SK-N-SH treated with all-trans-retinoic acid at 6 μM for 48 hours (cell line): ENCODE measurements around the gene CHSY3.

ENCODE experiments used
- ATAC-seq: fragments of 200-7000 bp; cut with Tn5 transposase; 3 replicates; pipeline ENCODE4 v1.9.1; 2020; ENCODE audit warnings: mild to moderate bottlenecking, moderate library complexity
- ARNTL ChIP-seq: fragments of 450-650 bp; formaldehyde crosslinking; IDR thresholded peaks from 2 replicates; pipeline ENCODE4 v1.5.0; 2020; ENCODE audit warnings: low read depth, mild to moderate bottlenecking, moderate library complexity, borderline replicate concordance
- BACH2 ChIP-seq: fragments of 250-450 bp; sonication (Bioruptor Pico); IDR thresholded peaks from 2 replicates; pipeline ENCODE4 v1.9.0; 2021; ENCODE audit warnings: mild to moderate bottlenecking, borderline replicate concordance
- CREB5 ChIP-seq: fragments of 250-450 bp; sonication (Bioruptor Pico); IDR thresholded peaks from 2 replicates; pipeline ENCODE4 v1.5.1; 2020; ENCODE audit warnings: low read depth, mild to moderate bottlenecking, moderate library complexity
- CSDC2 ChIP-seq: fragments of 250-450 bp; sonication (Bioruptor Pico); IDR thresholded peaks from 2 replicates; pipeline ENCODE4 v1.5.0; 2020; ENCODE audit warnings: mild to moderate bottlenecking, moderate library complexity
- CSRNP3 ChIP-seq: fragments of 250-450 bp; sonication (Bioruptor Pico); IDR thresholded peaks from 2 replicates; pipeline ENCODE4 v1.5.1; 2021; ENCODE audit warnings: mild to moderate bottlenecking, moderate library complexity
- GLIS3 ChIP-seq: fragments of 250-450 bp; sonication (Bioruptor Pico); IDR thresholded peaks from 2 replicates; pipeline ENCODE4 v1.5.0; 2020; ENCODE audit warnings: mild to moderate bottlenecking, moderate library complexity
- ISL1 ChIP-seq: fragments of 250-450 bp; sonication (Bioruptor Pico); IDR thresholded peaks from 2 replicates; pipeline ENCODE4 v2.1.2; 2022; ENCODE audit warnings: mild to moderate bottlenecking, moderate library complexity
- OSR1 ChIP-seq: fragments of 250-450 bp; sonication (Bioruptor Pico); IDR thresholded peaks from 2 replicates; pipeline ENCODE4 v1.8.0; 2022; ENCODE audit warnings: moderate library complexity, mild to moderate bottlenecking, inconsistent platforms
- PATZ1 ChIP-seq: fragments of 250-450 bp; sonication (Bioruptor Pico); IDR thresholded peaks from 2 replicates; pipeline ENCODE4 v1.8.0; 2020; ENCODE audit warnings: mild to moderate bottlenecking, moderate library complexity, borderline replicate concordance
- POU6F1 ChIP-seq: fragments of 250-450 bp; sonication (Bioruptor Pico); IDR thresholded peaks from 2 replicates; pipeline ENCODE4 v1.8.0; 2021; ENCODE audit warnings: low read depth, mild to moderate bottlenecking, moderate library complexity, borderline replicate concordance
- PPARA ChIP-seq: fragments of 250-450 bp; sonication (Bioruptor Pico); IDR thresholded peaks from 2 replicates; pipeline ENCODE4 v1.5.0; 2020; ENCODE audit warnings: mild to moderate bottlenecking, borderline replicate concordance
- RARB ChIP-seq: fragments of 250-450 bp; sonication (Bioruptor Pico); IDR thresholded peaks from 2 replicates; pipeline ENCODE4 v1.8.0; 2021; ENCODE audit warnings: mild to moderate bottlenecking, moderate library complexity
- SNAI2 ChIP-seq: fragments of 250-450 bp; sonication (Bioruptor Pico); IDR thresholded peaks from 2 replicates; pipeline ENCODE4 v1.5.0; 2020; ENCODE audit warnings: mild to moderate bottlenecking, moderate library complexity
- TCF4 ChIP-seq: fragments of 250-450 bp; sonication (Bioruptor Pico); IDR thresholded peaks from 2 replicates; pipeline ENCODE4 v1.8.0; 2021; ENCODE audit warnings: mild to moderate bottlenecking, moderate library complexity, borderline replicate concordance
- TOX ChIP-seq: fragments of 250-450 bp; sonication (Bioruptor Pico); IDR thresholded peaks from 2 replicates; pipeline ENCODE4 v1.8.0; 2021; ENCODE audit warnings: mild to moderate bottlenecking, moderate library complexity, borderline replicate concordance
- TSHZ2 ChIP-seq: fragments of 250-450 bp; sonication (Bioruptor Pico); IDR thresholded peaks from 2 replicates; pipeline ENCODE4 v1.5.0; 2020; ENCODE audit warnings: mild to moderate bottlenecking, moderate library complexity
- ZFP3 ChIP-seq: fragments of 250-450 bp; sonication (Bioruptor Pico); IDR thresholded peaks from 2 replicates; pipeline ENCODE4 v1.5.0; 2020; ENCODE audit warnings: mild to moderate bottlenecking, moderate library complexity
- ZFP30 ChIP-seq: fragments of 450-650 bp; formaldehyde crosslinking; IDR thresholded peaks from 2 replicates; pipeline ENCODE4 v1.5.0; 2022; ENCODE audit warnings: mild to moderate bottlenecking, moderate library complexity
- ZNF565 ChIP-seq: fragments of 450-650 bp; formaldehyde crosslinking; conservative IDR thresholded peaks from 2 replicates; pipeline ENCODE4 v1.5.0; 2020; ENCODE audit warnings: low read depth, mild to moderate bottlenecking, moderate library complexity
- ZNF70 ChIP-seq: fragments of 450-650 bp; formaldehyde crosslinking; IDR thresholded peaks from 2 replicates; pipeline ENCODE4 v1.5.0; 2020; ENCODE audit warnings: mild to moderate bottlenecking, moderate library complexity
- ZNF8 ChIP-seq: fragments of 450-650 bp; formaldehyde crosslinking; IDR thresholded peaks from 2 replicates; pipeline ENCODE4 v1.5.0; 2020; ENCODE audit warnings: mild to moderate bottlenecking, moderate library complexity

The CHSY3 gene

GRCh38 chr5:129972465-129973141 lies 68.3 kb downstream of the CHSY3 start:
- no peak for TF ChIP-seq TSHZ2 (CRISPR knock-in tag)
- TF ChIP-seq GLIS3 (CRISPR knock-in tag) = no peak
- TF ChIP-seq CREB5 (CRISPR knock-in tag) = no peak
- no peak for TF ChIP-seq PPARA
- TF ChIP-seq ARNTL = no peak
- TF ChIP-seq TOX (CRISPR knock-in tag) = no peak
- TF ChIP-seq OSR1 (CRISPR knock-in tag) = no peak
- no peak for TF ChIP-seq TCF4
- TF ChIP-seq ISL1 (CRISPR knock-in tag) = no peak
- TF ChIP-seq ZFP30 (CRISPR knock-in tag) = no peak
- no peak for TF ChIP-seq CSDC2
- no peak for TF ChIP-seq POU6F1 (CRISPR knock-in tag)
- TF ChIP-seq RARB = no peak
- no peak for TF ChIP-seq SNAI2 (CRISPR knock-in tag)
- TF ChIP-seq ZFP3 (CRISPR knock-in tag) = no peak
- TF ChIP-seq ZNF8 = no peak
- no peak for TF ChIP-seq CSRNP3
- no peak for TF ChIP-seq ZNF70 (CRISPR knock-in tag)
- TF ChIP-seq ZNF565 (CRISPR knock-in tag) = no peak
- ATAC-seq = no peak

GRCh38 chr5:129973716-129974426 lies 69.6 kb downstream of the CHSY3 start:
- TF ChIP-seq SNAI2 (CRISPR knock-in tag) = no peak
- TF ChIP-seq PATZ1 = no peak
- TF ChIP-seq TSHZ2 (CRISPR knock-in tag) = no peak
- TF ChIP-seq ZNF70 (CRISPR knock-in tag) = no peak
- no peak for TF ChIP-seq TOX (CRISPR knock-in tag)
- TF ChIP-seq ZFP30 (CRISPR knock-in tag) = no peak
- no peak for TF ChIP-seq BACH2
- TF ChIP-seq PPARA = no peak
- no peak for TF ChIP-seq ARNTL
- TF ChIP-seq CSDC2 = no peak
- TF ChIP-seq ZNF8 = no peak
- no peak for TF ChIP-seq ISL1 (CRISPR knock-in tag)
- no peak for TF ChIP-seq GLIS3 (CRISPR knock-in tag)
- no peak for TF ChIP-seq CREB5 (CRISPR knock-in tag)
- TF ChIP-seq RARB = no peak
- TF ChIP-seq ZNF565 (CRISPR knock-in tag) = no peak
- no peak for ATAC-seq
